K562 treated with DMSO at 1 percent for 48 hours (cell line): ENCODE results near the gene NOTUM. TPM values are rescaled to one million over a fixed set of nuclear protein-coding genes. Genes with fewer than 3 reads are reported as not detected.

Experiments used
- total RNA-seq: library from RNA; unstranded; fragments of 300-600 nt; gene quantifications from 2 replicates; pipeline ENCODE4 v1.2.3, GENCODE V29; 2022; ENCODE audit warnings: low replicate concordance; ENCODE audit errors: extremely low read depth

The NOTUM gene
- total RNA-seq: not detected in 2 replicates

GRCh38 chr17:81961087-81961511 is at the start of gene NOTUM:
Gene NOTUM (minus strand): TSS chr17:81961187. CDS start chr17:81960909, 278 bp downstream.

GRCh38 chr17:81977211-81977808 is 16.3 kb upstream of the NOTUM start, which contains the start of gene ASPSCR1:
Gene ASPSCR1 (plus strand): TSS chr17:81977629. CDS start chr17:81977647, 18 bp downstream.

DNA sequence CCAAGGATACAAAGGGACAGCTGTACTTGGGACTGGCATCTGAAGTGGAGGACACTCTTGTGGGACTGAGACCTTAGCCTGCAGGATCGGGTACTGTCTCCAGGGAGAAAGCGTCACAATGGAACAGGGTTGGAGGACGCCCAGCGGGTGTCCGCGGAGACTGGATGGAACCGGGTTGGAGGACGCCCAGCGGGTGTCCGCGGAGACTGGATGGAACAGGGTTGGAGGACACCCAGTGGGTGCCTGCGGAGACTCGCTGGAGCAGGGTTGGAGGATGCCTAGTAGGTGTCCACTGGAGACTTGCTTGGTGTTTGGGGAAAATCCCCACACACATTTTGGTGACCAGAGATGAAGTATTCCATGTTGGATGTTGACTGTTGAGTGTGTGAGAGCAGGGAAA is 13.8 kb downstream of the NOTUM start, which contains the start of gene MYADML2:
Gene MYADML2 (minus strand): TSS at position 45 of the 400 bp plus-strand sequence. CDS start 5,492 bp downstream, outside the sequence.

GRCh38 chr17:81927653-81928543 is 33.1 kb downstream of the NOTUM start, which contains the start of gene MAFG:
Gene MAFG (minus strand): TSS chr17:81927735. CDS start chr17:81923185, 4,550 bp downstream.

GRCh38 chr17:81917565-81918332 is 43.2 kb downstream of the NOTUM start, which contains the start of gene SIRT7:
Gene SIRT7 (minus strand): TSS chr17:81918176. CDS start chr17:81918131, 45 bp downstream.

DNA sequence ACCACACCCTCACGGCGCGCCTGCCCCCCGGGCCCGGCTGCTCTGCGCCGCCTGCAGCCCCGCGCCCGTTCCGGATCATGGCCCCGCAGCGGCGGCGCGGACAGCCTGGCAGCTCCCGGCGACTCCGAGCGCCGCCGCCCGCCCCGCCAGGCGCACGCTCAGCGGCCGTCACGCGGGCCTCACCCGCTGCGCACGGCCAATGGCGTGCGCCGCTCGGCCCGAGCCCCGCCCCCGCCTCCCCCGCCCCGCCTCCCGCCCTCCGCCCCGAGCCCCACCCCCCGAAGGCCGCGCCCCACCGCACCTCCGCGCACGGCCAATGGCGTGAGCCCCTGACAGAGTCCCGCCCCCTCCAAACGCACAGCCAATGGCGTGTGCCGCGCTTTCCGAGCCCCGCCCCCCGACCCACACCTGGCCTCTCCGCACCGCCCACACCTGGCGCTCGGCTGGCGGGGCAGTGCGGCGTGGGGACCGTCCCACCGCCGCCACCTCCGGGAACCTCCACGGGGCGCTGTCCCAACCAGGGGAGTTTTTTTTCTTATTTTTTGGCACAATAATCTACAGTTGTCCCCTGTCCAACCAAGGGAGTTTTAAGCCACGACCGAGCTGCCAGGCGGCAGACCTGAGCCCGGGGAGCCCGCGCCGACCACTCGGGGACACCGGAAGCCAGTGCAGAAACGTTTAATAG is 49.6 kb downstream of the NOTUM start, which contains the start of gene PCYT2:
Gene PCYT2 (minus strand): TSS at position 123 of the 685 bp plus-strand sequence. CDS start 44 bp downstream, at position 79.

Other genes with a start within 250 kb of the NOTUM start
- not detected in 2 replicates for gene SLC25A10, start 248.9 kb downstream of the NOTUM start, total RNA-seq
- gene GCGR, start 157.0 kb downstream of the NOTUM start, total RNA-seq: not detected in 2 replicates
- not detected in 2 replicates for gene MCRIP1, start 127.9 kb downstream of the NOTUM start, total RNA-seq
- not detected in 2 replicates for gene PPP1R27, start 126.1 kb downstream of the NOTUM start, total RNA-seq
- gene P4HB, start 100.7 kb downstream of the NOTUM start, total RNA-seq: 1,566 TPM in 1 of 2 replicates, not detected in the other
- gene ARHGDIA, start 89.8 kb downstream of the NOTUM start, total RNA-seq: 847 TPM in 1 of 2 replicates, not detected in the other
- gene ALYREF, start 69.6 kb downstream of the NOTUM start, total RNA-seq: not detected in 2 replicates
- 1,946 TPM in 1 of 2 replicates, not detected in the other for gene ANAPC11, start 69.5 kb downstream of the NOTUM start, total RNA-seq
- not detected in 2 replicates for gene NPB, start 58.9 kb downstream of the NOTUM start, total RNA-seq
- gene PCYT2, start 49.8 kb downstream of the NOTUM start, total RNA-seq: not detected in 2 replicates
- not detected in 2 replicates for gene SIRT7, start 43.0 kb downstream of the NOTUM start, total RNA-seq
- gene MAFG, start 33.5 kb downstream of the NOTUM start, total RNA-seq: not detected in 2 replicates
- not detected in 2 replicates for gene PYCR1, start 23.9 kb downstream of the NOTUM start, total RNA-seq
- gene MYADML2, start 14.0 kb downstream of the NOTUM start, total RNA-seq: not detected in 2 replicates
- gene ASPSCR1, start 16.4 kb upstream of the NOTUM start, total RNA-seq: not detected in 2 replicates
- gene CENPX, start 61.7 kb upstream of the NOTUM start, total RNA-seq: not detected in 2 replicates
- gene LRRC45, start 62.1 kb upstream of the NOTUM start, total RNA-seq: not detected in 2 replicates
- gene RAC3, start 70.5 kb upstream of the NOTUM start, total RNA-seq: not detected in 2 replicates
- not detected in 2 replicates for gene DCXR, start 76.5 kb upstream of the NOTUM start, total RNA-seq
- gene RFNG, start 90.6 kb upstream of the NOTUM start, total RNA-seq: not detected in 2 replicates
- 331 TPM in 1 of 2 replicates, not detected in the other for gene GPS1, start 90.7 kb upstream of the NOTUM start, total RNA-seq
- gene DUS1L, start 104.6 kb upstream of the NOTUM start, total RNA-seq: not detected in 2 replicates
- 80.4 TPM in 1 of 2 replicates, not detected in the other for gene FASN, start 137.0 kb upstream of the NOTUM start, total RNA-seq